C1 segment of cervical spinal cord (tissue), 14 donors: ENCODE data around the gene MYADML2.

Source experiments
- DNase-seq, 14 donors: peaks; one replicate each; lab custom pipeline; 2025; lab: John Stamatoyannopoulos, UW

The MYADML2 gene

DNA sequence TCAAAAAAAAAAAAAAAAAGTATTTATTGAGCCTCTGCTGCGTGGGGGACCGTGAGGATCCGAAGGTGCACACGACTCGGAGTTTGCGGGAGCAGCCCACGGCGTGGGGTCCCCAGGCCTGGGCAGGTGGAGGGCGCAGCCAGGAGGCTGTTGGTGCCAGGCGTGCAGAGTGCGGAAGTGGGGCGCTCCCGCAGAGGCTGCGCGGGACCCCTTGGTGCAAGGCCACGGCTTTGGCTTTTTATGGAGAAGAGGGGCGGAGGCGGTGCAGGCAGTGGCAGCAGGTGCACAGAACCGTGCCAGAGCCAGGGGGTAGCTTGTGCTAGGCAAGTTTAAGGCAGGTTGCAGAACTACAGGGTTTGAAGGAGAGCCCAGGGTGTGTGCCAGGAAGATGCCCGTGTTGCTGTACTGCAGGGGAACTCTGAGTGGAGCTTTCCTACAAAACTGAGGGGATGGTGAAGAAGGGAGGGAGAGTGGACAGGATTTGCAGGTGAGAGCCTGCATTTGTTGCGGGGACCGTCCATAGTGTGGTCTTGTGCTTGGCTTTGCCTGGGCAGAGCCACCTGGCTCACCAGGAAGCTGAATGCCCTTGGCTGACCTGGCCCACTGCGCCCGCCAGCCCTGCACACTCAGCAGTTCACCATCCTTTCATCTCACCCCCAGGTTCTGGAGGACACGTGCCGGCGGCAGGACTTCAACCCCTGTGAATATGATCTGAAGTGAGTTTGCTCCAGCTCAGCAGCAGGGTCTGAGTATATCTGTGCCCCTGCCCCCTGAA lies 31.7 kb upstream of the MYADML2 start:
- DNase-seq = peak in 1 of 14 donors; percentile 13

DNA sequence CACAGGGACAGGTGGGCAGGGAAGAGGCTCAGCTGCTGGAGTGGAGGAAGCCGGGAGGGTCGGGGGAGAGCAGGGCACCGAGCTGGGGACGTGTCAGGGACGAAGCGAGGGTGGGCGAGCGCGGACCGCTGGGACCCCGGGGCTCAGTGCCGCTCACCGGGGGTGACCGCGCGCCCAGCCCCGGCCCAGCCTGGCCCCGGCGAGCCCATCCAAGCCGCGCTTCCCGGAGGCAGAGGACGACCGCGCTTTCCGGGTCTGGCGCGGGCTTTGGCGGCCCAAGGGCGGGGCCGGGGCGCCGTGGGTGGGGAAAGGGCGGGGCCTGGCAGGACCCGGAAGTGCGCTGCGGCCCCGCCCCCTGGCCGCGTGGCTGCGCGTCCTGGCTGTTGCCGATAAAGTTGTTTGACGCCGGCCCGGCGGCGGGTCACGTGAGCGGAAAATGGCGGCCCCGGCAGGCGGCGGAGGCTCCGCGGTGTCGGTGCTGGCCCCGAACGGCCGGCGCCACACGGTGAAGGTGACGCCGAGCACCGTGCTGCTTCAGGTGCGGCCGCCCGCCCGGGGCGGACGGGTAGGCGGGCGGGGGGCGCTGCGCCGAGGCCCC lies 30.3 kb upstream of the MYADML2 start, which contains the start of gene ASPSCR1:
TSS of gene ASPSCR1 (plus strand) at position 419 of the 598 bp plus-strand sequence. CDS start at position 437, 18 bp downstream.
- peak; percentile 36 to 91 (median 78) for DNase-seq

DNA sequence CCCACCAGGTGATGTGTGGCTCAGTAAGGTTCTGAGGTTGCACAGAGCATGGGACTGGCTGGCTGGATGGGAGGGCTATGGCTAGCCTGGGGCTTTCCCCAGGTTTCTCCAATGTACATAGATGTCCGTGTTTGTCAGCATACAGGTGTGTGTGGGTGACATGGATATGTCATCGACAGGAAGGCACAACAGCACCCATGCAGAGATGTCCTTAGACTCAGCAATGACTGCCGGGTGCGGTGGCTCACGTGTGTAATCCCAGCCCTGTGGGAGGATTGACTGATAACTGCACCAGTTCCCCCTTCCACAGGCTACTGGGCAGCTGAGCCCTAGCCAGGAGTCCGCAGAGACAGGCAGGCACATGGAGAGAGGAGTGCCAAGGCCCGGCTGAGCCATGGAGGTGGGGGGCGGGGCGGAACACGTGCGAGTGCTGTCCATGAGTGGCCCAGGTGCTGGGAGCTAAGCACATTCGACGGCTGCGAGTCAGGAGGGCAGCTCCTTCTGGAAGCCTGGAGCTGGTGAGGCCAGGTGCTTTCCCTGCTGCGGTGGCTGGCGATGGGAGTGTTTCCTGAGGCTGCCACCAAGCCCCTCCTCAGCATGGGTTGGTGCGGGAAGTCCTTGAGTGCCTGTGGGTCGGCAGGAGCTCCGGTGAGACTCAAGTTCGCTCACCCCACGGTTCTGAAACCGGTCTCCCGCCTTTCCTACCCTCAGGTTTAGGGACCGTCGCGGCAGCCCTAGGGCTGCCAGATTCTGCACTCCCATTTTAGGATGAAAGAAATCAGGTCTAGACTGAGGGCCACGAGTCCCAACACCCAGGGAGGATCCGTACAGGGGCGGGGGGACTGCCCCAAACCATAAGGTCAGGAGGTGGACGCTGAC lies 29.5 kb upstream of the MYADML2 start:
- peak in 3 of 14 donors; percentile 7 to 19 (median 10) for DNase-seq

DNA sequence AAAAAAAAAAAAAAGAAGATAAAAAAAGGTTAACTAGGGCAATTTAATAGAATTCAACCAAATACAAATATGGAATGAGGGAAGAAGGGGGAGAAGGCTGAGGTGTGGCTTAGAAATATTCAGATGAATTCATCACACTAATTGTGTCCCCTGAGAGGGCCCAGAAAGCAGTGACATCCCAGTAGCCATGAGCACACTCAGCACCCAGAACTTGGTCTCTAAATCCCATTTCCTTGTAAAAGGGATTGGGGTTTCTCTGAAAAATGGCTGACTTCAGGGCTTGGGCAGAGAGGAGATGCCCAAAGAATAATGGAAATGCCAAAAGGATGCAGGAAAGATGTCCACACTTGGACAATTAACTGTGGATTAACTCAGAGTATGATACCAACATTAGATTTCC lies 26.4 kb upstream of the MYADML2 start:
- no peak for DNase-seq

DNA sequence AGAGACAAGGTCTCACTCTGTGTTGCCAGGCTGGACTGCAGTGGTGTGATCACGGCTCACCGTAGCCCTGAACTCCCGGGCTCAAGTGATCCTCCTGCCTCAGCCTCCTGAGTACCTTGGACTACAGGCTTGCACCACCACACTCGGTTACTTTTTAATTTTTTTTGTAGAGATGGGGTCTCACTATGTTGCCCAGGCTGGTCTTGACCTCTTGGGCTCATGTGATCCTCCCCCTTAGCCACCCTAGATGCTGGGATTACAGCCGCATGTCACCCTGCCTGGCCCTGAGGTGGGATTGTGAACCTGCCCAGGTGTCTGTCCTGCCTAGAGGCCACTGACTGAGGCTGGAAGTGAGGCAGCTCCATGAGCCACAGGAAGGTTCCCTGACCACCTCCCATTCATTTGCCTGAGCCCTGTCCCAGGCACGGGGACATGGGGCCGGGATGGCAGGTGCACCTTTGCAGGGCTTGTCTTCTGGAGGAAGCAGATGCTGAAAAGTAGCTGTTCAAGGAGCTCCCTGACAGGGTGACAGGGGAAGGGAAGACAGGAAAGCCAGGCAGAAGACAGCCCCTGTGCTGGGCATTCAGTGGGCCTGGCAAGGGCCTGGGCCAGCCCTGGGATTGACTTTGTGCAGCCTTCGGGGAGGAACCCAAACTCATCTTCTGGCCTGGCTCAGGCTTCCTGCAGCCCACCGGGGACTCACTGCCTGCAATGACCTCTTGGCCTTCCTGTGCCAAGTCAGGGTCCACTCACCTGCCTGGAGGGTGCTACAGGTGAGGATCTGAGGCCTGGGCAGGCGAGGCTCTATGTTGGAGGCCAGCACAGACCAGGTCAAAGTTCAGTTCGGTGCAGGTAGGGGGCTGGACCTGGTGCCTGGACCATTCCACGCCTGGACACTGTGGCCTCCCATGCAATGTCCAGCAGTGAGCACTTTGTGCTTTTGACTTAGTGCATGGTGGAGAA lies 22.1 kb upstream of the MYADML2 start:
- no peak for DNase-seq

DNA sequence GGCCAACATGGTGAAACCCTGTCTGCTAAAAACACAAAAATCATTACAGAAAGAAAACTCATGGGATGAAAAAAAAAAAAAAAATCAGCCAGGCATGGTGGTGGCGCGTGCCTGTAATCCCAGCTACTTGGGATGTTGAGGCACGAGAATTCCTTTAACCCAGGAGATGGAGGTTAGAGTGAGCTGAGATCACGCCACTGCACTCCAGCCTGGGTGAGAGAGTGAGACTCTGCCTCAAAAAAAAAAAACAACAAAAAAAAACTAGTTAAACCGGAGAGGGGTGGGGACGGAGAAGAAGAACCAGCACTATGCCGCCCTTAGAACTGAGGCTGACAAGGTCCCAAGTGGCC lies 21.3 kb upstream of the MYADML2 start:
- DNase-seq = no peak

DNA sequence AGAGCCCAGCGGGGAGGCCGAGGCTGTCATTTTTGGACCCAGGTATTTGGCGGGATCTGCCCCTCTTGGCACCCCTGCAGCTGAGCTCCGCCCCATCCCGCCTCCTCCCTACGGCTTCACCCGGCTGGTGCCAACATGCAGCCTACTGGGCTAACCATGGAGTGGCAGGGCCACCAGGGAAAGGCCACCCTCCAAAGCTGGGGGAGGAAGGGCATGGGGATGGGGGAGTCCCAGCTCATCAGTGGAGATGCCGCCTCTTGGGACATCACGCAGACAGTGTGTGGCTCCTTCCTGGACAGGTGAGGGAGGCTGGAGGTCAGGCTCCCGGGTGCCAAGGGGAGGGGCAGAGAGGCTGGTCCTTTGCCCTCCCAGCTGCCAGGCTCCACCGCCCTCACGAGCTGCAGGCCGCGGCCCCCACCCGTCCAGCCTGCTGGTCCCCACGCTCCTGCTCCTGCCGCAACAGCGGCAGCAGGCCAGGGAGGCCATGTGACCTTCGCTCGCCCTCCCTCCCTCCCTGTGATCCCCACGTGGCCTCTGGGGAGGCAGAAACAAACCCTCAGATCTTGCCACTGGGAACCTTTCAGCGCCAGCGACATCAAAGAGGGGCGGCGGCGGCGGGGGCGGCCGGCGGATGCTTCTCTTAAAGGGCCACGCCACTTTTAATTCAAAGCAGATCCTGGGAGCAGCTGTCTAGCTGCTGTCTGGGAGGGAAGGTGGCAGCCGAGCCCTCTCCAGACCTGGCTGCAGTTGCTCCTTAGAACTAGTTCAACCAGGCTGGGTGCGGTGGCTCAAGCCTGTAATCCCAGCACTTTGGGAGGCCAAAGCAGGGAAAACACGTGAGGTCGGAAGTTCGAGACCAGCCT lies 20.7 kb upstream of the MYADML2 start:
- DNase-seq = peak; percentile 6 to 87 (median 76)

DNA sequence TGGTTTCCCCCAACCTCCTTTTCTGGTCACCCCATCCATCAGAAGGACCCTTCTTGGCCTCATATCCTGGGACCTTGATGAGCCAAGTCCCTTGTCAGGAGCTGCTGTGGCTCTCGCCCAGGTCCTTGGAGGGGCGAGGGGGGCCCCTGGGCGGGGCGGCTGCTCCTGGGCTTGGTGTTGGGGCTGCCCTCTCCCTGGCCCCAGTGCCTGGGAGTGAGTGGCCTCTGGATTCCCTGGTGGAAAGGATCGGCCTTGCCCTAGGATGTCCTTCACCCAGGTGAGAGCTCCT lies 20.2 kb upstream of the MYADML2 start:
- no peak for DNase-seq

DNA sequence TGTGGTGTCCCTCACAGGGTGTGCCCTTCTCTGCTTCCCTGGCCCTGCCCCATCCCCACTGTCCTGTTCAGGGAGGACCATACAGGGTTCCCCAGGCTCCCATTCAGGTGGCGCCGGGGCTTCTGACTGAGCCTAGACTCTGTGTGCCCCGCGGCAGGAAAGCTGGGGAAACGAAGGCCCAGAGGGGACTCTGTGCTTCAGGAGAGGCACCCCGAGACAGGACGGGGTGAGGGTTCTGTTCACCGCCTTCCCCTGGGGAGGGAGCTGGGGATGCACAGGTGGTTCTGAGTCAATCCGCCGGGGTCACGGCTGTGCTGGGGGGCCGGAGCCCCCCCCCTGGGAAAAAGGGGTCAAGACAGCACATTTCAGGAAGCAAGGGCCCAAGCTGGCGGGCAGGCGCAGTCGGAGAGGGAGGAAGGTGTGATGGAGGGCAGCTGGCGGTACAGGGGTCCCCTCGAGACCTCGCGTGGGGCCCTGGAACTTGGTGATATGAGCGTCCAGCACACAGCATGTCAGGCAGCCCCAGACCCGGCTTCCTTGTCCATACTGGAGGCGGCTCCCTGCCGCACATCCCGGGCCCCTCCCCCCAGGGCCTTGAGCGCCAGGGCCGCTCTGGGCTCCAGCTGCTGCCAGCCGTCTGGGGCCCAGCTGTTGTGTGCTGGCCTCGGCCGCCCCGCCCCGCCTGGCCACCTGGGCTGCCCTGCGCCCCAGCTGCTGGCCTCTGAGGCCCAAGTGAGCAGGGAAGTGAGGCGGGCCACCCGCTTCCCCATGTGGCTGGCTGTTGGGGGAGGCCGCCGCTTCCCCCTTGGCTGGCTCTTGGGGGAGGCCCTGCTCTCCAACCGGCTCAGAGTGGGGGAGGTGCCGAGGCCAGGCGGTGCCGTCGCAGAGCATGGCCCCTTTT lies 19.6 kb upstream of the MYADML2 start:
- DNase-seq = peak in 6 of 14 donors; percentile 15 to 61 (median 32)

DNA sequence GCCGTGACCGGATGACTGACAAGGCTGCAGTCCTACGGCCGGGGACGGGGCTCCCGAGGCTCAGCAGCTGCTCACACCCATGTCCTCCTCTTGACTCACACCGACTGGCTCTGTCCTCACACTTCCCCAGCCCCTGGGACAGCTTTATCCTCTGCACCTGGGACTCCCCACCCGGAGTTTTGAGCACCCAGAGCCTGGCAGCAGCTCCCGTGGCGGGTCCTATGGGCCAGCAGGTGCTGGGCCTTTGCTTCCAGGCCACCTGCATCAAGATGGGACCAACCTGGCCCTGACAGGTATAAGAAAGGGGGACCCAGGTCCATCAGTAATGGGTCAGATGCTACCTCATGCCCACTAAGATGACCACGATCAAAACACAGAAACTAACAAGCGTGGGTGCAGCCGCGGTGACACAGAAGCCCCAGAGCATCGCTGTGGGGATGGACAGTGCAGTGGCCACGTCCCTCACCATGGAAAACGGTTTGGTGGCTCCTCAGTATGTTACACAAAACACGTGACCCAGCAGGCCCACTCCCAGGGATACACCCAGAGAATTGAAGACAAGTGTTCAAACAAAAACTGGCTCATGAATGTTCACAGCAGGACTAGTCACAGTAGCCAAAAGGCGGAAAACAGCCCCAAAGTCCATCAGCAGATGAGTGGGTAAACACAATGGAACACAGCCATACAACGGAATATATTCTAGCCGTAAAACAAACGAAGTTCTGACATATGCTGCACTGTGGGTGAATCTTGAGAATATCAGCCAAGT lies 17.2 kb upstream of the MYADML2 start:
- DNase-seq = no peak

DNA sequence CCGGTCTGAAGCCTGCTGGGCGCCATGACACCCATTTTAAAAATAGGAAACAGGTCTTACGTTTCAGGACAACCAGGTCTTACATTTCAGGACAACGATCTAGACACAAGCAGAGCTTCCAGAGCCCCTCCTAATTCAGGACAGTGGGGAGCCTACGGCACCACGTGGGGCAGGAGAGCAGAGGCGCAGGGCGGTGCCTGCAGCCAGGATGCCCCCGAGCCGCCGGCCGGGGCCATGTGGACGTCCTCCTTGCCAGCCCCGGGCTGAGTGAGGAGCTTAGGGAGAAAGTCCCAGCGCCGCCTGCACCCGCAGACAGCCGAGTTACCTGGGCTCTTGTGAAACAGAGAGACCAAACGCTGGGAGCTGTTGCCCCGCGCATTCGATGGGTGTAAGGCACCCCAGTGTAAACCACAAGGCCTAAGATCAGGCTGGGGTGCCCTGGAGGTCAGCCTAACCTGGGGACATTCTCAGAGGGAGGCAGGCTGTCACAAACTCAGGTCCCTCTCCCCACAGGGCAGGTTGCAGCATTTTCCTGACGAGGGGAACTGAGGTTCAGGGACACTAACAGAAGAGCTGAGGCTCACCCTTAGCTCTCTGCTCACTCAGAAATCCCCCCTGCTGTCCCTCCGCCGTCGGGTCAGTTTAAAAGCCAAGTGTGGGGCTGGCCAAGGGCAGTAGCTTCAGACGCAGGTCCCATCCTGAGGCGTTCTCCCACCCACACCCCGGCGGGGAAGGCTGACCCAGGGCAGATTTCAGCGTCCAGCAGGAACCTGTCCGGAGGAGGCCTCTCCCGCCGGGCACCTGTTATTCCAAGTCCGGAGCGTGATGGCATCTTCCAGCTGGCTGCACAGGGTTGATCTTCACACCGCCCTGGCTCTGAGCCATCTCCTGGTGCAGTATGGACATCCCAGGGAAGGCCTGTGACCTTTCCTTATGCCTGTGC lies 15.7 kb upstream of the MYADML2 start:
- DNase-seq = no peak

DNA sequence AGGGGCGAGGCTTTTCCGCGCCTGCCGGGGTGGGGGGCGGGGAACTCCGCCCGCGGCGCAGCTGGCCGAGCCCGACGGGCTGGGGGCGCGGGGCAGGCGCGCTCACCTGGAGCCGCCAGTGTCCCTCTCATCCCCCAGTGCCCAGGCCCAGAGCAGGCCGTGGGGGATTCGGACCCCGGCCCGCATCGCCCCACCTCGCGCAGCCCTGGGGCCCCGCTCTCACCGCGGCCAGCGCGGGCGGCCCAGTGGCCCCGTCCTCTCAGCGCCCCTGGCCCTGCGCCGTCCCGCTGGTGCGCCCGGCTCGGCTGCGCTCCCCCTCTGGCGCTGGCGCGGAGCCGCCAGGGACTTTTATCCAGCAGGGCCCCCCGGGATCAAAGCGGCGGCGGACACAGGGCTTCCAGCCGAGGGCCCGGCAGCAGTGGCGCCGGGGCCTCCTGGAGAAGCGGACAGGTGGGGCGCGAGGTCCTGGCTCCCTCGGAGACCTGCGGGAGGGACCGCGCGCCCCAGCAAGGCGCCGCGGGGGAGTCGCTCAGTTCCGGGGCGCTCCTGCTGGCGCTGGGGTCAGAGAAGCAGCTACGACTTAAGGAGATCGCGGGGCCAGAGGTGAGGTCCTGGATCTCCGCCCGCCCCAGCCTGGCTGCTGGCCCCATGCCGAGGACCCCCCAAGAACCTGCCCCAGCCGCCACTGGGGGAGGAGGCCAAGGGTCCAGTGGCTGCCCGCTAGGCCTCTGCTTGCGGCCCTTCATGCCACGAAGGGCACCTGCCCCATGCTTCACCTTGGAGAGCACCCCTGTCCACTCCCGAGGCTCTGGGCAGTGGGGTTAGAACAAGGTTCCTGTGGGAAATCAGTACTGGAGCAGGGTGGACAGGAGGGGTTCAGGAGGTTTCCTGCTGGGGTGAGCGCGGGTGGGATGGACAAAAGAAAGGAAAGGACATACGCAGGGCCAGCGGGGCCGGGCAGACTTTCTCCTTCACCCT lies 14.8 kb upstream of the MYADML2 start:
- DNase-seq = no peak

DNA sequence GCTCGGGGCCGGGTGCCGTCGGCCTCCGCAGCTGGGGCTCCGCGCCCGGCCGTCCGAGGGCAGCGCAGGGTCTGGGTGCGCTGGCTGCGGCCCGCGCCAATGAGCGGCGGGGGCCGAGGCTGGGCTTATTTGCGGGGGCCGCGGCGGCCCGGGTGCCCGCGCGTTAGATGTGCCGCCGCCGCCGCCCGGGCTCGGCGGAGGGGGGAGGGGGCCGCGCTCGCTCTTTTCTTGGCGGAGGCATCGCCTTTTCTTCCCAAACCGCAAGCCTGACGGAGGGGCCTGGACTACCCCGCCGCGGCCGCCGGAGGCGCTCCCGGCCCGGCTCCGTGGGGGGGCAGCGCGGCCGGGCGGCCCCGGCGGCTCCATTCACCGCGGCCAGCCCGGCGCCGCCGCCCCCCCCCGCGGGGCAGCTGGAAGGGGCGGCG lies 14.1 kb upstream of the MYADML2 start, which contains the start of gene NOTUM:
TSS of gene NOTUM (minus strand) at position 101 of the 425 bp plus-strand sequence. CDS start 278 bp downstream, outside the sequence.
- DNase-seq = no peak

DNA sequence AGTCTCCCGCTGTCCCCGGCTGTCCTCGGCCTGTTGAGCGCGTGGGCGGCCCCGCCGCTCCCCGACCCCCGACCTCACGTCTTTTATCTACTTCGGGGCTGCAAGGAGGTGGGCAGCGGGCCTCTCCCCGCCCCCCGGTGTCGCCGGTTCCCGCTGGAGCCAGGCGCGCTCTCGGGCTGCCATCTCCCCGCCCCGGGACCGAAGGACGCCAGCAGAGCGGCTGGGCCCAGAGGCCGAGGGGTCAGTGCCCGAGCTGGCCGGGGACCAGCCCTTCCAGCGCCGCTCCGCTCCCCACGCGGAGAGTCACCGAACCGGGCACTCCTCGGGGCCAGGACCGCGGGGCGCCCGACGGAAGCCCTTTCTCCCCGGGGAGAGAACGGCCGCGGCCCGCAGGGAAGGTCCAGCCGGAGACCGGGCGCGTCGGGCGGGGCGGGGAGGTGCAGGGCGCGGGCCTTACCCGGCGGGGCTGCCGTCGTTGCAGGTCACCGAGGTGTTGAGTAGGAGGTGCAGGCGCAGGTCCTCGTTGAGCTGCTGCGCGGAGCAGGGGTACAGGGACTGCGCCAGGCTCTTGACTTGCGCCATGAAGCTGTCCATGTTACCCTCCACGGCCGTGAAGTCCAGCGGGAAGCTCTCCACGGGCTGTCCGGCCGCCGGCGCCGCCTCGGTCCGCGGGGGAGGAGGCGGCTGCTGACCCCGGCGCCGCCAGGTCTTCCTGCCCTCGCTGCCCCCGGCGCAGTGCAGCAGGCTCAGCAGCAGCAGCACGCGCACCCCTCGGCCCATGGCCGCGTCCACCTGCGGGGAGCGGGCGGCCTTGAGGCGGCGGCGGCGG lies 13.3 kb upstream of the MYADML2 start:
- no peak for DNase-seq
